H1 (cell line): ENCODE measurements around the gene CBX2.

Experiments
- POLR2A ChIP-seq, 2 experiments: IDR thresholded peaks; 1 replicate in 1 of 2; 2 replicates in 1 of 2; pipeline ENCODE4 v1.6.1; 2011; ENCODE audit warnings: low read depth in 2 of 2, low read length in 2 of 2, mild to moderate bottlenecking in 2 of 2; ENCODE audit errors: control extremely low read depth in 1 of 2
- TF ChIP-seq, protein P1 (sequence below): IDR thresholded peaks from 2 replicates; pipeline ENCODE4 v1.6.1; 2011; ENCODE audit warnings: low read length, improper control_type of control experiment

DNA sequence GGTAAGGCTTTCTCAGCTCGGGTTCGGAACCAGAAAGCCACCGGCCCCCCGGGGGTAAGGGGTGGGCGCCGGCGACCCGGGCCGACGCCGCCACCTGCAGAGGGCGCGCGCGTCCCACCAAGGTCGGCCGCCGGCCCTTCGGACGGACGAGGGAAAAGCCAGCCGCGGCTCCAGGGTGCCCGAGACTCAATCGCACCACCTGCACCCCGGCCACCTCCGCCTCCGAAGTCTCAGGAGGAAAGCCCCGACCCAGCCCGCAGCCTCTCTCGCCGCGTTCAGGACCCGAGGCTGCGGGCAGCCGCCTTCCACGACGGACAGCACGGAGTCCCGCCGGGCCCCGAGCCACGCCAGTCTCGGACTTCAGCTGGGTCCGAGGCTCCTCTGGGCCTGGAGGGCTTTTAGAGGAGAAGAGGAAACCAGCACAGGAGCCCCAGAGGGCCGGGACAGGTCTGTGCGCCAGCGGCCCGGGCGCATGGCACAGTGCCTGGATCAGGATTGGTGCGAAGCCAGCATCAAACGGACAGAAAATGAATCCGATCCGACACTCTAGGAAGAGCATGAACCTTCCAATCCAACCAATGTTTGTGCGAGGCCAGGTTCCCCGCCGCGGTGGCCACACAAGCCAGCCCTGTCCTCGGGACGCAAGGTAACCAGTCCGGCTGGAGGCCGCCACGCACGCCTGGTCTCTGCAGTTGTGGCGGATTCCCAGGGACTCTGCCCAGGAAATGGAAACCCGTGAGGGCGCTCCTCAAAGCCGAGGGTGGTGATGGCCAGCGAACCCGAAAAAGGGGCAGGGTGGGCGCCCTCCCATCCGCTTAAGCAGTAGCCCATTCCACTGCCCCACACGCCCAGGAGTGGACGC is 12.2 kb downstream of the CBX2 start:
- TF ChIP-seq, protein P1, sequence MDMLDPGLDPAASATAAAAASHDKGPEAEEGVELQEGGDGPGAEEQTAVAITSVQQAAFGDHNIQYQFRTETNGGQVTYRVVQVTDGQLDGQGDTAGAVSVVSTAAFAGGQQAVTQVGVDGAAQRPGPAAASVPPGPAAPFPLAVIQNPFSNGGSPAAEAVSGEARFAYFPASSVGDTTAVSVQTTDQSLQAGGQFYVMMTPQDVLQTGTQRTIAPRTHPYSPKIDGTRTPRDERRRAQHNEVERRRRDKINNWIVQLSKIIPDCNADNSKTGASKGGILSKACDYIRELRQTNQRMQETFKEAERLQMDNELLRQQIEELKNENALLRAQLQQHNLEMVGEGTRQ = no peak
- no peak for TF ChIP-seq POLR2A (IDR thresholded peaks at IDR 0.05; ENCODE audit: control extremely low read depth in 1 of 2, low read depth in 2 of 2, low read length in 2 of 2)
